Measurements from ENCODE around the gene CCT8.

CCT8 gene, protein sequence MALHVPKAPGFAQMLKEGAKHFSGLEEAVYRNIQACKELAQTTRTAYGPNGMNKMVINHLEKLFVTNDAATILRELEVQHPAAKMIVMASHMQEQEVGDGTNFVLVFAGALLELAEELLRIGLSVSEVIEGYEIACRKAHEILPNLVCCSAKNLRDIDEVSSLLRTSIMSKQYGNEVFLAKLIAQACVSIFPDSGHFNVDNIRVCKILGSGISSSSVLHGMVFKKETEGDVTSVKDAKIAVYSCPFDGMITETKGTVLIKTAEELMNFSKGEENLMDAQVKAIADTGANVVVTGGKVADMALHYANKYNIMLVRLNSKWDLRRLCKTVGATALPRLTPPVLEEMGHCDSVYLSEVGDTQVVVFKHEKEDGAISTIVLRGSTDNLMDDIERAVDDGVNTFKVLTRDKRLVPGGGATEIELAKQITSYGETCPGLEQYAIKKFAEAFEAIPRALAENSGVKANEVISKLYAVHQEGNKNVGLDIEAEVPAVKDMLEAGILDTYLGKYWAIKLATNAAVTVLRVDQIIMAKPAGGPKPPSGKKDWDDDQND

DNA sequence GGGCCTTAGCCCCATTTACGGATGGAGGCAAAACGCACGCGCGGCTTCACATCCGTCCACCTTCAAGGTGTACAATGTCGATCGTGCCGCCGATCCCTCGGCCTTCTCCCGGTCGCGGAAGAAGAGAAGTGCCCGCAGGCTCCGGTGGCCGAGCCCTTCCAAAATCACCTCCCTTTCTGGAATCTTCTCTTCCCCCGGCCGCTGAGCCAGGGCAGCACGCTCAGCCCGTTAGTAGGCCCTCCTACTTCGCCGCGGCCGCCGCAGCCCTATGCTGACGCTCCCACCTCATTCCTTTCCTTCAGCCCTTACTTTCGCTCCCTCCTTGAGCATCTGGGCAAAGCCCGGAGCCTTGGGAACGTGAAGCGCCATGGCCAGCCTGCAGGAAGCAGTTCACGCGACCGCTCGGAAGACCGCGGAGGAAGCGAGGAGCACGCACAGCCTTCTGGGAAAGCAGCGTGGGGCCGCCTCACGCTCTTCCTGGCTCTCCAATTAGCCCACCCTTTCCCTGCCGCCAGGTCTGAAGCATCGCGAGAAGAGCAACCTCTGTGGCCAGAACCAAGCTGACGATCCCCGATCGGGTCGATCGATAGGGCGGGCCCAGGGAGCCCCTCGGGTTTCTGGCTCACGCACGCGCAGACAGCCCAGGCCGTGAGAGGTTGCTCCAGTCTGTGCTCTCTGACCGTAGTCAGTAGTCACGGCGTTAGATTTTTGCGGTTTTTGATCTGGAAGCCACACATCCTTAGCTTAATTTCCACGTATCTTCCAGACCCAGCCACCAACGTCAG lies at the start of gene CCT8:
TSS of gene CCT8 (minus strand) at position 427 of the 785 bp plus-strand sequence. CDS start at position 369, 58 bp downstream.
- peak; percentile 100 for DNase-seq

DNA sequence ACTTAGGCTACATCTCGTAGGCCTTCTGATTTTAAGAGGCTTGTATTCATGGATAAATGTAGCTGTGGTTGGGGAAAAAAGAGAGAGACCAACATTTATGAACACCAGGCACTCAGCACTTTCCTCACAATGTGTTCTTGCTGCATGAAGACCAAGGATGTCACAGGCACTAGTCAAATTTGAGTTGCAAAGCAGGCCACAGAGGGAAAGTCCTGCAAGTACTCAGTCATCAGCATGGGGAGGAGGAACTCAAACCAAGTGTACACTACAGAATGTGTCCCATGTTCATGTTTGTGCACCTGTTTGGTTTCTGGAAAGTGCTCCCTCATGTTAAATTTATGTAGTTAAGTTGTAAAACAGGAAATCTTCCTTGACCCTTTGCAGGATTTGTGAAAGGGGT lies 48.3 kb upstream of the CCT8 start:
- DNase-seq: no peak

DNA sequence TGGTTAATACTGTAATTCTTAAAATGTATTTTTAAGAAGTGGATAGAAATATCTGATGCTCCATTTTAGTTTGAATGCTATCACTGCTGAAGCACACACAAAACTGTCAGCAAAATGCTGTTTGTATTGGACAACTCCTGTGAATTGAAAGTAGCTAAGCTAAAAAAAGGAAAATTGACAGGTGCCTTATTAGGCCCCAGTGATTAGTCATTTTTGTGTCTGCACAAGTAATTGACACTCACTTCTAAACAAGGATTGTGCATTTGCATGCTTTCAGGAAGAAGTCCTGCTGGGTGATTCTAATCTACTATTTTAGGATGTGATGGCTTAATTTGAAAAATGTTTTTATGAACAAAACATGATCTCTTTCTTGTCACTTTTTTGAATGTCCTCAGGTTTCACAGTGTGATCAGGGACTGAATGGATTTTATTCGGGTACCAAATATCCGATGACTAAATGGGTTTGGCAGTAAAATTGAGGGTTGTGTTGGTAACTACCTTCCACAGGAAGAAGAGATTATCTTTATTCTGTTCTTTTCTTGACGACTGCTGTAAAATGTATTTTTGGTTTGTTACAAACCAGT lies 44.0 kb upstream of the CCT8 start:
- DNase-seq: no peak

DNA sequence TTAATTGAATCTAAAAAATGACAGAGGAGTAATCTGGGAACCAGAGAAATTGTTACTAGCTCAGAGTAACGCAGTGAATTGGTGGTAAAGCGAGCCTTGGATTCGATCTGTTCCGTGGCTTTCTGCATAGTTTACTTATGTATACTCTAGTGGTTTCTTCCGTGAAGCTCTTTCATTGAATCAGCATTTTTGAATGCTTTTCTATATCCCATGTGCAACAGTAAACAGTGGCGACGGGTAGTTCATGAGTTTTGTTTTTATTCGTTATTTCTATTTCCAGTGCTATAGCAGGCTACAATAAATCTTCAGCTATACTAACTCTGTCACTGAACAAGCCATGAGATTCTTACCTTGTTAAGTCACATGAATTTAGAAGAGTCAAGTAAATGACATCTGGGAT lies 42.5 kb upstream of the CCT8 start:
- DNase-seq: no peak

DNA sequence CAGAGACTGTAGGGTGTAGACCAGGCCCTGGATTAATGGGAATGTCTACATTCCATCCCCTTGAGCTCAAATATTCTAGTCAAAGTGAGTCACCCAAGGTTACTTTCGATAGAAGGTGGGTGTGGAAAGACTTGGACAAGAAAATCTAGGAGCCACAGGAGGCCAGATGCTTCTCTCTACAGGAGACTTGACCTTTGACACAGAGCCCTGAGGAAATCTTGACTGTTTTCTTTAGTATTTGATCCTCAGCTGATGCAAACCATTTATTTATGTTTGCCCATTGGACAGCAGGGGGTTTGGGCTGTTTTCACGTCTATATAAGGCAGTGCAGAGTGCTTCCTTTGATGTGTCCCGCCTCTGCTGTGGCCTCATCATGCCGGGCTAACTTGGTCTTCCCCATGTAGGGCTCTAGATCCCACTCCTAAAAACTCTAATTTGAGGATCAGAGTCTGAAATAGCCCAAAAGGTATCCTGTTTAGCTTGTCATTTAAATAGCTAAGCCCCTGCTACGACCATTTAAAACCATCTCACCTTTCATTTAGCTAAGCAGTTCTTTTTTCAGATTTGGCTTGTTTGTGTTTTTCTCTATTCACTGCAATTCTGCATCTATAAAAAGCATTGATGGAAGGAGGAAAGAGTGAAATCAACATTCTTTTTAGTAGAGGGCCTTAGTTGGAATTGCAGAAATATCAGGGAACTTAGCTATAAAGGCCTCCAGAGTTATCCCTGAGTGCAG lies 41.5 kb upstream of the CCT8 start:
- no peak for DNase-seq

DNA sequence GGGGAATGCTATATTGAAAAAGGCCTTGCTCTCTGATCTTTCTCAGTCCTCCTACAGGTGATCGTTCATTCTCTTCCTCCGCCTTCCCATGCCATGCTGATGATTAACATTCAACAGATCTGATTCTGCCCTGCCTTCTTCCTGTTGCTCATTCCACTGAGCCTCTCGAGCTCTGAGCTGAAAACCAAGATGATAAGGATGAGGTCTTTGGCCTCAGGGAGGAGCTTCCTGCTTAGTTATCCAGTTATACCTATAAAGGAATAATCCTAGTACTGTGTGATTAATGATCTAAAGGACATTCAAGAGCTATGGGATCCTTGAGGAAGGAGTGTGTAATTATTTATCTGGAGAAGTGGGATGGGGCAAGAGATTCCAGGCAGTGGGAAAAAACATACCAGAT lies 31.8 kb upstream of the CCT8 start:
- no peak for DNase-seq

DNA sequence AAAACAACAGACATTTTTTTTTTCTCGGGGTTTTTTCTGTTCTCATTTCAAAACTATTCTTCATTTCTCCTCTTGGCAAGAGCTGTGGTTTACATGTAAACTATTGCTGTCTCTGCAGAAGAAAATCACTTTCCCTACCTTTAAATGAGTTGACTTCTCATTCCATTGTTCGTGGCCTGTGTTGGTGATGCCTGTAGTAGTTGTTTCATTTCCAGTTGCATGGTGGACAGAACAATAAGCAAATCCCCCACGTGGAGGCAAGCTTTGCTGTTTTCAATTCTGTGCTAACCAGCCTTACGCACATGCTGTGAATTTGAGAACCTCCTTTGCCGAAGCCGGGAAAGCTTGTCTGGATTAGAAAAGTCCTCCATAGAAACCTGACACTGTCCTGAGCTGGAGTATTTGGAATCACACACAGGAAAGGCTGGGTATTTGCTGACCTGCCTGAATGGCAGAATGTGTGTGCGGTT lies 30.8 kb upstream of the CCT8 start:
- no peak for DNase-seq

DNA sequence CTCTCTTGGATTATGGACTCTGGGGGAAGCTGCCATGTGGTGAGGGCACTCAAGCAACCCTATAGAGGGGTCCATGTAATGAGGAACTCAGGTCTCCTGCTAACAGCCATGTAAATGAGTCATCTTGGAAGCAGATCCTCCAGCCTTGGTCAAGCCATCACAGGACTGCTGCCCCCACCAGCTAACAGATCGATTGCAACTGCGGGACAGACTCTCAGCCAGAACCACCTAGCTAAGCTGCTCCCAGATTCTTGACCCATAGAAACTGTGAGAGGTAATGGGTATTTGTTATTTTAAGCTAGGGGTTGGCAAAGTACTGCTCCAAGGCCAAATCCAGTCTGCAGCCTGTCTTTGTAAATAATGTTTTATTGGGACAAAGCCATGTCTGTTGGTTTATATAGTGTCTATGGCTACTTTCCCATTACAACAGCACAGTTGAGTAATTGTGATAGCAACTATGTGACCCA lies 29.4 kb upstream of the CCT8 start:
- DNase-seq: no peak

DNA sequence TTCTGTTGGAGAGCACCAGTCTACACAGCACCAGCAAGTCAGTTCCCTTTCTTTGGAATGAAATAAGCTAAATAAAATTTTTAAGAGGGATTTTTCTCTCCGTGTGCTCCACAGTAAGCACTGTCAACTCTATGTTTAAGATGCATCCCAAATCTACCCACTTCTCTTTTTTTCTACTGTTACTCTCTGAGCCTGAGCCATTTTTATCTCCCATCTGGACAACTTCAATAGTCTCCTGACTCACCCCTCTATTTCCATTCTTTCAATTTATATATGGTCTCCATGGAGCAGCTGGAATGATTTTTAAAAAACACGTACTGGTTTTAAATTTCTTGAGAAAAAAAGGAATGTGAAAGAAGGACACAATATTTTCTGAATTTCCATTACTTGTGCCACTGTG lies 24.7 kb upstream of the CCT8 start:
- DNase-seq: no peak

DNA sequence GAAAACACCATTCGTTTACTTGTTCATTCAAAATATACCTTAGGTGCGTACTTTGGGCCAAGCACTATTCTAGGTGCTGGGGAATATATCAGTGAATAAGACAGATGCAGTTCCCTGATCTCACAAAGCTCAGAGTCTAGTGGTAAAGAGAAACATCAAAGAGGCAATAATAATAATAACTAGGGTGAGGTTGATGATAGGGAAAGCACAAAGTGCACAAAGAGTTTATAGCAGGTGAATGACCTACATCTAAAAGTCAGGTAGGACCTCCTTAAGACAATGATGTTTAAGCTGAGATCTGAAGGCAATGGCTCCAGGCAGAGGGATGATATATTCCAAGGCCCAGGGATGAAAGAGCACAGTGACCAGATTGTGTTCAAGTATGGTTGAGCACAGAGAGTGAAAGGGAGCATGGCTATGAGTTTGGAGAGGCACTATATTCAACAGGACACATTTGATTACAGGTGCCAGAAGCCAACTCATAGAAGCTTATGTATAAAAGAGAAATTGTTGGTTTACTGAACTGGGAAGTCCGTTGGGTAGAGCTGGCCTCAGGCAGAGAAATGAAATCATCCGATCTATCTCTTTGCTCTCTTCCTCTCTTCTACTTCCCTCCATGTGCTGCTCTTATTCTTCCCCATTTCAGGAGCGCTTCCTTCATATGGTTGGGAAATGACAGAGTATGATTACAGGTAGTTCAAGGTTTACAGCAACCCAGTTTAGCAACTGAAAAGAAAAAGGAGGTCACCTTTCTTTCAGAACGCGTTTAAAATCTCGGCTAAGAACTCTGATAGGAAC lies 23.0 kb upstream of the CCT8 start:
- DNase-seq: no peak

DNA sequence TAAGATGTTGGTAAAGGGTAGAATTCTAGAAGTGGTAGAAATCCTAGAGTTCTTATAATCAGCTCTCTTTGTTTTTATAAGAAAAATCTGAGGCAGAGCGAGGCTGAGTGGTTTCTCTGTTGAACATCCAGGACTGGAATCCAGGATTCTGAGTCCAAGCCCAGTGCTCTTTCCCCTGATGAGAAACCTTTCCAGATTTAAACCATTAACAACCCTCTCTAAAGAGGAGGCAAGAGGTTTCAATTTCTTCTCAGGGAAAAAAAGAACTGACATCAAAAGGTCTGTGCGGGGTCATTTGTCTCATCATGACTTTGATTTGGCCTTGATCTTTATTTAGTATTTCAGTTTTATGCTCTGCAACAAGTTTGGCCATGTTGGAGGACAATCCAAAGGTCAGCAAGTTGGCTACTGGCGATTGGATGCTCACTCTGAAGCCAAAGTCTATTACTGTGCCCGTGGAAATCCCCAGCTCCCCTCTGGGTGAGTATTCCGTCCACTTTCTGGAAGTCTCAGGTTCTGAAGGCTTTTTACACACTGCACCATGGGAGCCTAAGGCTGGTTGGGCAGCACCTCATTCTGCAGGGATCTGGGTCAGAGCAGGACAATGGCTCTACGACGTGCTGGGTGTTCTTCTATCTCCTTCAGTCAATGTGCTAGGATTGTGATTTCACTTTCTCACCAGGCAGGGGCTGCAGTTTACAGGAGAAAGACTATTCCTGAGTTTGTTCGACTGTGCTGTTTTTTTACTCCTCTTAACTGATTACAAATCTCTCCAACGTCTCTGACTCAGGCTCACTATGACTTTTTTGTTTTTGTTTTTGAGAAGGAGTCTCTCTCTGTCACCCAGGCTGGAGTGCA lies 18.9 kb upstream of the CCT8 start:
- DNase-seq: no peak

DNA sequence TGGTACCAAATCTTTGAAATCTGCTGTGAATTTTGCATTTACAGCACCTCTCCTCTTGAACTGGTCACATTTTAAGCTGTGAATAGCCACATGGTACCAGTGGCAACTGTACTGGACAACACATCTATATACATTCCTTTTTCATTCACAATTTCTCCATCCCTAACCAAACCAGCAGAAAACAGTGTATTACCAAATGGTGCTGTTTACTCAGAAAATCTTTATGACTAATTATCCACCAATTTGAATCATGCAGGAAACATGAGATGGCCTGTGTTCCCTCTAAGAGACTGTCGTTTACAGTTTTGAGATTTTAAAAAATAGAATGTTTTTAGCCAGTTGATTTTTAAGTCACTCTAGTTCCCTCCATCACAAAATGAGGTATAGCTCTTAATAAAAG lies 17.6 kb upstream of the CCT8 start:
- no peak for DNase-seq

DNA sequence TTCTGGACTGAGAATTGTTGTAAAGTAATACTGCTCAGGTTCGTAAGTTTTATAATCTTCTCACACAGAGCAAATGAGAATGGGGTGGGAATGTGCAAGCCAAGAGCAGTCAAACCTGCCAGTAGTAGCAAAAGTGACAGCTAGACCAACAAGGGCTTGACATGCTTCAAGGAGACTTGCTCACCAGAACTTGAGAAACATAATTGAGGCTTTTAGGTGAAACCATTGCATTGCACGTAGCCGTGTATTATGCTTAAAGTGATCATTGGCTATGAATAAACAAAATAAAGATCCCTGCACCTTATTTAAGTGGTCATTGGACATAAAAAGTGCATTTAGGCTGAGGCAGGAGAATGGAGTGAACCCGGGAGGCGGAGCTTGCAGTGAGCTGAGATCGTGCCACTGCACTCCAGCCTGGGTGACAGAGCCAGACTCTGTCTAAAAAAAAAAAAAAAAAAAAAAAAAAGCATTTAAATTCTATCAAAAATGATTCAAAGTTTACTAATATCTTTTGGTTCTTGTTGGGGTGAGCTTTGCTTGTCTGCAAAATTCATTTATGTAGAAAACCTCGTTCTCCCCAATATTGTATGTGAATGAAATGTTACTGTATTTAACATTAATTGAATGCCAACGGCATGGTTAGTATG lies 11.8 kb upstream of the CCT8 start:
- no peak for DNase-seq

DNA sequence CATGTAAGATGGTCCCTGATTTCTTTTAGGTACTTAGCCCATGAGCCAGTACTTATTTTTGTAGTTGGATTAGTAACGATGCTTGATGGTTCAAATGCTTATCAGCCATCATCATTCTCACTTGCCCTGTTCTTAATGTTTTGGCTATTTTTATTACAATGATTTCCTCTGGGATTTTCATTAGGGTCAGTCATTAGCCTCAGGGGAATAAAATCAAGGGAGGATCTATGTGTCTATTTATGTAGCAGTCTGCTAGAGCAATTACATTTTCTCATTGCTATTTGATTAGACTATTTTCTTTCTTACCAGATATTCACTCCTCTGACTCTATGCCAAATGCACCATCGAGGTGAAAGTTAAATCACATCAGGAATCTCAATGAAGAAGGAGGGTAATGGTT lies 10.9 kb upstream of the CCT8 start:
- no peak for DNase-seq

DNA sequence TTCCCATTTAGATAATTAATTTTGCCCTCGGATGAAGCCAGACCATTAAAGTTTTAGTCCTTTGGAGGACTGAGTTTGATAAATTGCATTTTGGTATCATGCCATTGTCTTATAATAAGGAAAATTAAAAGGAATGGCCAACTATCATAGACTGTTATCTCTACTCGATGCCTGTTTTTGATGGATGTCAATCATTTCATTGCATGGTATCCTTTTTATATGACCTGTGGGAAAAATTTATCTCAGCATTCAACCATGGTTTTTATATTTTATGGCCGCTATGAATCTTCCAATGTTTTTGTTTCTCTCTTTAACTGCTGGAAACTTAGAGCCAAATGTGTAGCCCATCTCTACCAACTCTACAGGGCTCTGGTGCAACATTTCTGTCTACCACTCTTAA lies 9.9 kb upstream of the CCT8 start:
- DNase-seq: no peak

DNA sequence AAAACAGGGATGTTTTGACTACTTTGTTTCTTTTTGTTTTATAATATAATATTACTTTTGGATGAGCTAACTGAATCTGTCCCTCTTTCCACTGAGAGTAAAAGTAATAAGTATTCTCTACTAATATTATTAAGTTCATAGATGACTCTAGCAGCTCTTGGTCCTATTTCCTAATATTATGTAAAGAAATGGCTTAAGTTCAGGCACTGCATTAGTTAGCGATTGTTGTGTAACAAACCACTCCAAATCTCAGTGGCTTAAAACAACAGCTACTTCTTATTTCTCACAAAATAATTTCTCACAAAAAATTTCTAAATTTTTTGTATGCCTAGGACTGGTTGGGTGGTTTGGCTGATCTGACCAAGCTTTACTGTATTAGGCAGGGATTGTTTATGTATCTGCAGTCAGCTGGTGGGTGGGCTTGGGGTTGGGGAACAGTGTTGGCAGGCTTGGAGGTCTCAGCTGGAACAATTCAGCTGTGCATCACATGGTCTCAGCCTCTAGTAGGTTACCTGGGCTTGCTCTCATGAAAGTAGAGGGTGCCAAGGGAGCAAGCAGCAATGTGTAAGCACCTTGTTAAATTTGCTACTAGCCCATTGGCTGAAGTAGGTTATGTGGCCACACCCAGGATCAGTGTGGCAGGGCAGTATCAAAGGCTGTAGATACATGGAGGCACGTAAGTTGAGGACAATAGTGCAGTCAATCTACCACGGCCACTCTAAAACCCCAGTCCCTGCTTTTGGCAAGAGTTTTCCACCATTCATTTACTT lies 8.8 kb upstream of the CCT8 start:
- no peak for DNase-seq

DNA sequence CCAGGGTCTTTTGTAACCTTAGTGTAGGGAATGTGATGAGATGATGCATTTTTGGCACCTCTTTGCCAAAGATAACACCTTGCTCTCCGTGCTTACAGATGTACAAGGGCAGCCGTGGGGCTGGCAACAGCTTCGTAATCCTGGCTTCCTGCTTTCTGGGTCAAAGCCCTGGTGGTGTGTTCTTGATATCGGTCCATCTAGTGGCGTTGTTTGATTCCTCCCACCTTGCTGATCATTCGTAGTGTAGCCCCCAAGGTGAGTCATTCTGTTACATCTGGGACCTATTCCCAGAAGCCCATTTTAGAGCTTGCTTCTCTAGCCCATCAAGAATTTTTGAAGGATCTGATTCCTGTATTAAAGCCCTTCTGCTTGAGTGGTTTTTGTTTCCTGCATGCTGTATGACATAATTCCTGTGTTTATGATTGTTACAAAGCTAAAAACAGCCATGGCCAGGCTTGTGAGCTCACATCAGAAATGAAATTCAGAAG lies 7.0 kb upstream of the CCT8 start:
- no peak for DNase-seq

DNA sequence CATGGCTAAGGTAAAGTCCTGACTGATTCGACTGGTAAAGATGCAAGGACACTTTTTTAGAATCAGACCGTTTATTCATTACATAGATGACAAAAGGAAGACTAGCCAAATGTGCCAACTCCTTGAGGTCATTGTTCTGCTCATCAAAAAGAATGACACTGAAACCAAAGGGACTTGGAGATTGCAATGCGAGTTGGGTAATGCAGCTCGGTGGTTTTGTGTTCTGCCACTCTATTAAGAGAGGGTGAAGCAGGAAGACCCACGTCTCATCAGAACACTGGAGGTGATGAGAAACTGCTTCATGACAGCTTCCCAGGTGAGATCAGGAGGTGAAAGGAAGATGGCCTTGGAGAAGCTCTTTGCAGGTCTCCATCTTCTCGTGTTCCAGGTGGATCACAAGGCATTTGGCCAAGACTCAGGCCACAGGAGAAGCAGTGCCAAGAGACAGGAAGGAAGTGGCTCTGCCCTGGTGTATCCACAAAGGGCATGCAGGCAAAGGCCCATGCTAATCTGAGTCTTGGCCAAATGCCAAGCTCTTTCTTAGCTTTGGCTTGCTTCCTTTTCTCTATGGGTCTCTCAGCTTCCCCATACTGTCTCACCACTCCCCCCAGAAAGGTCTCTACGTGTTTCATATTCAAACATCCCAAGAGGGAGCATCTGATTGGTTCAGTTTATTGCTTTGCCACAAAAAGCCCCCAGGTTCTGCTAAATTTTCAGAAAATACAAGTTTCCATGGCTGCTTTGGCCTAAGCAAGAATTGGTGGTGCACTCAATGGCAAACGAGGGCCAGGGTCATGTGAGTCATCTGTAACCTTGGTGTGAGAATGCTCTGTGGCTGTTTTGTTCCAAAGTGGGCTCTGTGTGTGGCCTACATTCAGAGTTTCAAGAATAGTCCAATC lies 5.7 kb upstream of the CCT8 start:
- DNase-seq: no peak
